GM23248 (cell line): ENCODE data around the gene PAPPA.

Source experiments
- EZH2 ChIP-seq: fragments of 200-600 bp; sonication (generic); IDR thresholded peaks from 2 replicates; pipeline ENCODE4 v1.6.1; 2018; ENCODE audit warnings: antibody characterized with exemption, mild to moderate bottlenecking; ENCODE audit not compliant: insufficient read depth, poor library complexity, severe bottlenecking
- EZH2phosphoT487 ChIP-seq: fragments of 200-600 bp; sonication (generic); IDR thresholded peaks from 2 replicates; pipeline ENCODE4 v1.6.1; 2018; ENCODE audit warnings: antibody characterized with exemption, moderate library complexity, mild to moderate bottlenecking, low read depth; ENCODE audit not compliant: insufficient read depth

GRCh38 chr9:116411506-116411905 lies 257.9 kb downstream of the PAPPA start:
- TF ChIP-seq EZH2 (no peak), EZH2phosphoT487 (no peak)
